HL-60/S4 treated with phorbol 12-myristate 13-acetate at 8.2 ng/mL for 4 days and 3 days (cell line): ENCODE results near the gene SRCAP.

Experiments
- in situ Hi-C: fragments of 300-500 bp; cut with MboI; formaldehyde crosslinking; loops from 2 replicates; pipeline ENCODE4 v1.15.0; 2022; ENCODE audit warnings: low sequenced_read_pairs

SRCAP gene

DNA sequence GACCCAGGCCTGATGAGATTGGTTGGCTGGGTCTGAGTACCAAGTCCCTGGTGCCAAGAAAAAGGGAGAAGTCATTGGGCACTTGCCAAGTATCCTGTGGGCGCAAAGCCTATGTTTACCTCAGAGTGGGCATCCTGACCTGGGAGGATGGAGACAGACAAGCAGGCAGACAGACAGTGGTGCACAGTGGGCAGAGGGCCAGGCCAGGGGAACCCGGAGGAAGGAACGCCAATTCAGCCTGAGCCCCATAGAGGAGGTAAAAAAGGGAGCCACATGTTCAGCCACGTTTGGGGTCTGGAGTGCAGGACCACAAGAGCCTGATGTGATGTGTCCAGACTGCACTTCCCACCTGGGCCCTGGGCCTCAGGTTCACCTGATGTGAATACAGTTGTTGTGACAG lies 54.6 kb downstream of the SRCAP start:
- in situ Hi-C loops, result no loop called here

DNA sequence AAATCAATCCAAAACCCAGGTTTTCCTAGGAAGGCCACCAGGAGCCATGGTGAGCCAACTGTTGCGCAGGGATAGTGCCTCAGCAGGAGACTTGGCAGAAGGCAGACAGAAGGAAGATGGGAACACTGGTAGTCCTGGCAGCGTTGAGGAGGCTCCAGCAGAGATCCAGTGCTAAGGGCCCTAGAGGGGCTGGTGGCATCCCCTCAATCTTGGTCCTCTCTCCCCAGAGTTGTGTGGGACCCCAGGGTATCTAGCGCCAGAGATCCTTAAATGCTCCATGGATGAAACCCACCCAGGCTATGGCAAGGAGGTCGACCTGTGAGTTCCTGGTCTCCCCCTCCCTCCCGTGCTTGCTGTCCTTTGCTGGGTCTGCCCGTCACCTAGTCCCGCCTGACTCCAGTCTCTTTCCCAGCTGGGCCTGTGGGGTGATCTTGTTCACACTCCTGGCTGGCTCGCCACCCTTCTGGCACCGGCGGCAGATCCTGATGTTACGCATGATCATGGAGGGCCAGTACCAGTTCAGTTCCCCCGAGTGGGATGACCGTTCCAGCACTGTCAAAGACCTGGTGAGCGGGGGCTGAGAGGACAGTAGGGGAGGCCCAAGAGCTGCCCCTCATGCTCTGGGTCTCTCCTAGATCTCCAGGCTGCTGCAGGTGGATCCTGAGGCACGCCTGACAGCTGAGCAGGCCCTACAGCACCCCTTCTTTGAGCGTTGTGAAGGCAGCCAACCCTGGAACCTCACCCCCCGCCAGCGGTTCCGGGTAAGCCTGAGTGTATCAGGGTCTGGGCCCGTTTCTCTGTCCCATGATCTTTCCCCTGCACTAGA lies 57.2 kb downstream of the SRCAP start:
- in situ Hi-C loops, result no loop called here

DNA sequence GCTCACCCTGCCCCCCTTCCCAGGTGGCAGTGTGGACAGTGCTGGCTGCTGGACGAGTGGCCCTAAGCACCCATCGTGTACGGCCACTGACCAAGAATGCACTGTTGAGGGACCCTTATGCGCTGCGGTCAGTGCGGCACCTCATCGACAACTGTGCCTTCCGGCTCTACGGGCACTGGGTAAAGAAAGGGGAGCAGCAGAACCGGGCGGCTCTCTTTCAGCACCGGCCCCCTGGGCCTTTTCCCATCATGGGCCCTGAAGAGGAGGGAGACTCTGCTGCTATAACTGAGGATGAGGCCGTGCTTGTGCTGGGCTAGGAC lies 57.8 kb downstream of the SRCAP start:
- in situ Hi-C loops, result no loop called here

DNA sequence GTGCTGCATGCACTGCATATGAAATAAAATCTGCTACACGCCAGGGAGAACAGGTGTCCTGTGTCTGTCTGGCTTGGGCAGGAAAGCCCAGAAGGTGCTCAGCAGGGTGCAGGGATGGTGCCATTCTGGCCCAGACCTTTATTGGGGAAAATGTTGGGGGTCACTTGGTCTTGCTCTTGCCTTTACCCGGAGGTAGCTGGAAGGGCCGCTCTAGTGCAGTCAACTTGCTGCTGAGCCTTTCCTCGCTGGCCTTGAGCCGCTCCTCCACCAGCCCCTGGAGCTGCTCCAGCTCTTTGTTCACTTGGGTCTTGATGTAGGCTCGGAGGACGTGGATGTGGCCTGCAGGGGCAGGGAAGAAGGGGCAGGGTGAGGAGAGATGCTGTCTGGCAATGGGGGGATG lies 58.3 kb downstream of the SRCAP start:
- in situ Hi-C loops, result no loop called here

DNA sequence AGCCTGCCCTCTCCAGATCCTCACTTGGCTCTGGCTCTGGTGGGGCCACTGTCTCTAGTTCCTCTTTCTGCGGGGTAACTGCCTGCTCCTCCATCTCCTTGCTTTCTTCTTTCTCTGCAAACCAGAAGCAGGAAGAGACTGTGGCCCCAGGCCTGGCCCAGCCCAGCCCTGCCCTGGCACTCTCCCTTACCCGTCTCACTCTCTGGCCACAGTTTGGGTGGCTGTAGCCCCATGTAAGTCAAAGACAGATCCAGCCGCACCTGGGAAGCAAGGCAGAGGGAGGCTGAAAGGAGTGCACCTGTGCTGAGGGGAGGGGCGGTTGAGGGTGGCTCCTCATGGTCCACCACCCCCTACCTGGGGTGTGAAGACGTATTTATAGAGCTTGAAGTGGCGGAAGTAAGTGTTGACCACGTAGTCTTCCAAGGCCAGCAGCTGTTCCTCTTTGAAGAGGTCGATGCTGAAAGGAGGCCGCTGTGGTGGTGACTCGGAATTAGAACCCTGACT lies 60.1 kb downstream of the SRCAP start:
- in situ Hi-C loops, result no loop called here

DNA sequence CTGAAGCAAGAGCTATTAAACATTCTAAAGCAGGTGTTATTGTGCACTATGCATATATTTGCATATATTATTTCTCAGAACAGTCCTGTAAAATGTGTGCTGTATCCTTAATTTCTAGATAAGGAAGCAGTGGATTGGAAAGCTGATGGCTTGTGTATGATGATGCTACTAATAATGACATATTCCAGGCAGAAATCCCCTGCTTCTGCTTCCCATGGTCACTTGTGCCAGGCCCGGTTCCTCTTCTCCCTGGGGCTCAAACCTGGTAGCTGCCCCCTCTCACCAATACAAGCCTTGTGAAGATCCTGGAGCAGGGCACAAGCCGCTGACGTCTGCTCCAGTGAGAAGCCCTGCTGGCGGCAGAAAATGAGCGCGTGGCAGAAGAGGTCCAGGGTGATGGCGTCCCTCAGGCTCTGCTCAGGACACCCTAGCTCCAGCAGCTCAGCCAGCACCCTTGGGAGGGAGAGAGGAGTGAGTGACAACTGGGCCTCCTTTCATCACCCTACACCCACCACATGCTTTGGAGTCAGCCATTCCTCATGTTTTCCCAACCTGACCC lies 61.1 kb downstream of the SRCAP start:
- in situ Hi-C loops, result no loop called here

DNA sequence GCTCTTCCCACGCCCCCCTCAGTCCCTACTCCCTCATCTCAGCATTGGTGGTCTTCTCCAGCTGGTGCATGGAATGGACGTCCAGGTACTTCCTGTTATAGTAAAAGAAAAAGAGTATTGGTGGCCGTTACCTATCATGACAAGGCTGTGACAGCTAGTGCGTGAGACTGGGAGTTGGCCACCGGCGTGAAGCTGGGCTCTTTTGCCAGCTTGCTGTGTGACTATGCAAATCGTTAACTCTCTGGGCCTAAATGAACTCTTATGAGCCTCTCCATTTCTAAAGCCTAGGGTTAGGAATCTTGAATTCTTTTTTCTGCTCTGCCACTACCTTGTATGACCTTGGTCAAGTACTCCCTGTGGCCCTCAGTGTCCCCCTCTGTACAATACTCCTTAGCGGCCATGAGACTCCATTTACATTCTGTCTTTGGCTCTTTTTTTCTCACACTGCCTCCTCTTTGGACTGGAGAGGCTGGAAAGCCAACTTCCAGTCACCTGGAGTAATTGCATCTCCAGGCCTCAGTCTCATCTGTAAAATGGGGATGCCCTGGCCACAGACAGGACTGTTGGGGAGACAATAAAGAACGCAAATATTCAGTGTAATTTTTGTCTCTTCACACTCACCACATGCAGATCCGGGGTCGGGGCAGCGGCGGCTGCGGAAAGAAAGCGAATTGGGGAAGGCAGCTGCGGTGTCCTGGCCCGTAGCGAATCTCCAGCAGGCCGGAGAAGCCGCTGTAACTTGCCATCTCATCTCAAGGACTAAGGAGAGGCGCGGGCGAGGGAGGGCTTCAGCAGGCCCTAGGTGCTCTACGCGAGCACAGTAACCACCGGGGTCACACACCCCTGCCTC lies 61.8 kb downstream of the SRCAP start:
- in situ Hi-C loops, result no loop called here

DNA sequence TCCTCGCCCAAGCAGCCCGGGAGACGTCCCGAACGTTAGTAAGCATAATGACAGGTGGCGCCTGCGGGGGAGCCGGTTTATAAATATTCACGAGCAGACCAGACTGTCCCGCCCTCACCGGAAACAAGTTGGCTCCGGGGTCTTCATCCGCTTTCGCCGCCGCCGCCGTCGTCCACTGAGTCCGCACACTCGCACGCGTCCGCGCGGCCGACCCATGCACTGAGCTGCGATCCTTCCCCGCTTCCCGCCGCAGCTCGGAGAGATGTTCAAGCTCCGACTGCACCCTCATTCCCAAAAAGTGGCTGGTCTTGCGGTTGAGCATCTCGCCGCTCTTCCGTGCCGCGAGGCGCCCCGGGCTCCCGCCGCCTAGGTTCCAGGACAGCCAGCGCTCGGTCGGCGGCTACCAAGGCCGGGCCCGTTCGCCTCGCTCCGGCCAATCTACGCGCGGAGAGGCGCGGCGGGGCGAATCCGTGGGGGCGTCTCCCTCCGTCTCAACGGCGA lies 62.5 kb downstream of the SRCAP start:
- in situ Hi-C loops, result no loop called here

DNA sequence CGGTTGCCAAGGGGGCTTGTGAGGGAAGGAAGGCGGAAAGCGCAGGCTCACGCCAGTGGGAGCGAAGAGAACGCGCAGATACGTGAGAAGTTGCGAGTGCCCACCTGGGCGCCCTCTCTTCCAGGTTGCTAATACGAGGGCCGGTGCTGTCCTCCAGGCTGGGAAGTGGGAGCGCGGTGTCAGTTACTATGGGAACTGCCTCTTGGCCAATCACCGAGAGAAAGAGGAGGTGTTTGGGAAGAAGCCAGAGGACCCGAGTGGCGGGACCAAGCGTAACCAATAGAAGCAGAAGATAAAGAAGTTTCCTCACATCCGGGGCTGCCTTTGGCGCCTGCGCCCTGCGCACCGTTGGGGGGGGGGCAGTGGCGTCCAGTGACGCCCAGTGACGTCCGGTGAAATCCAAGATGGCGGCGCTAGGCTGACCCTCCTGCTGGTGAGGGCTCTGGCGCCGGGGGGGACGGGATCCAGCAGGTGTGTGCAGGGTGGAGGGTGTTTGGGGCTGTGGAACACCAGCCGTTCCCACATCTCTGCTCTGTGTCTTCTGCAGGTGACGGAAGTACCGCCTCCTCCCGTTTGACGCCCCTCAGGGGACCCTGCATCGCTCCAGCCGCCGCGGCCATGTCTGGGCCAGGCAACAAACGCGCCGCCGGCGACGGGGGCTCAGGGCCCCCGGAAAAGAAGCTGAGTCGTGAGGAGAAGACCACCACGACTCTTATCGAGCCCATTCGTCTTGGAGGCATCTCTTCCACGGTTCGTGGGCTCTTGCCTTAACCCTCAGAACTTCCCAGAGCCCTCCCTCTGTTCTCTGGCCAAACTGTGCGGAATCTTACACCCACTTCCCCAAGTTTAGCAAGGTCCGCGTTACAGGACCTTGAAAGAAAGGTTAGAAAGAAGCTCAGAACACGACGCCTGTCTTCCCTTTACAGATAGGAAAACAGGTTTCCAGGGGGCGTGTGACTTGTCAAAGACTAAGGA lies 63.2 kb downstream of the SRCAP start, which contains the start of the genes CFAP119 and RNF40:
Gene CFAP119, minus strand, starts transcription at position 135 of the 975 bp plus-strand sequence. CDS start 314 bp downstream, outside the sequence.
Gene RNF40, plus strand, starts transcription at position 395 of the 975 bp plus-strand sequence. Its CDS starts 224 bp downstream, at position 619.
- in situ Hi-C loops, result no loop called here

DNA sequence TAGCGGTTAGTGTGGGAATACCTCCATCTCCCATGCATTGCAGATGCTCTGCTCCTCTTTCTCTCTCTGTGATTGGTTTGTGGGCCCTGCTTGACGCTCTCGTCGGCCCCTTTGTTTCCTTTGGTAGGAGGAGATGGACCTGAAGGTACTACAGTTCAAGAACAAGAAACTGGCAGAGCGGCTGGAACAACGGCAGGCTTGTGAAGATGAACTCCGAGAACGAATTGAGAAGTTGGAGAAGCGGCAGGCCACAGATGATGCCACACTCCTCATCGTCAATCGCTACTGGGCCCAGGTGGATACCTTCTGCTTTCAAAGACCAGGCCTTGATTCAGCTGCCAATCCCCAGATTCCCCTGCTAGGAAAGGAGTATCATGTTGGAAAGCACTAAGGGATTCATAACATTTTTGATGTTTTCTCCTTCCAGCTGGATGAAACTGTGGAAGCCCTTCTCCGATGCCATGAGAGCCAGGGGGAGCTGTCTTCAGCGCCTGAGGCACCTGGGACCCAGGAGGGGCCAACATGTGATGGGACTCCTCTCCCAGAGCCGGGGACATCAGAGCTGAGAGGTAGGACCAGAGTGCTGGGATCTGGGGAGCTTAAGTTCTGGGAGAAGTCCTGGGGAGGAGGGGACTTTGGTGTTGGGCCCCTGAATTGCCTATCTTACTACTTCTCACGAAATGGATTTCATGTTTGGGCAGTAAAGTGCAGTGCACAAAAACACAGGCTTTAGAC lies 64.2 kb downstream of the SRCAP start:
- in situ Hi-C loops, result no loop called here

DNA sequence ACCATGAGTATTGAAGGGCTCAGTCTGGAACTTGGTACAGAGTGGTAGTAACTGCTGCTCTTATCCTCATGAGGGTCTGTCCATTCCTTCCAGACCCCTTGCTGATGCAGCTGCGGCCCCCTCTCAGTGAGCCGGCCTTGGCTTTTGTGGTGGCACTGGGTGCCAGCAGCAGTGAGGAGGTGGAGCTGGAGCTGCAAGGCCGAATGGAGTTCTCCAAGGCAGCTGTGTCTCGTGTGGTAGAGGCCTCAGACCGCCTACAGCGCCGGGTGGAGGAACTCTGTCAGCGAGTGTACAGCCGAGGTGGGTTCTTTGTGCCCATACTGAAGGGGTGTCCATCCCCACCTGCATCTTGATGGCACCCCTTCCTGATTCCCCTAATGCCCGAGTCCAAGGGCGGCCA lies 65.1 kb downstream of the SRCAP start:
- in situ Hi-C loops, result no loop called here

DNA sequence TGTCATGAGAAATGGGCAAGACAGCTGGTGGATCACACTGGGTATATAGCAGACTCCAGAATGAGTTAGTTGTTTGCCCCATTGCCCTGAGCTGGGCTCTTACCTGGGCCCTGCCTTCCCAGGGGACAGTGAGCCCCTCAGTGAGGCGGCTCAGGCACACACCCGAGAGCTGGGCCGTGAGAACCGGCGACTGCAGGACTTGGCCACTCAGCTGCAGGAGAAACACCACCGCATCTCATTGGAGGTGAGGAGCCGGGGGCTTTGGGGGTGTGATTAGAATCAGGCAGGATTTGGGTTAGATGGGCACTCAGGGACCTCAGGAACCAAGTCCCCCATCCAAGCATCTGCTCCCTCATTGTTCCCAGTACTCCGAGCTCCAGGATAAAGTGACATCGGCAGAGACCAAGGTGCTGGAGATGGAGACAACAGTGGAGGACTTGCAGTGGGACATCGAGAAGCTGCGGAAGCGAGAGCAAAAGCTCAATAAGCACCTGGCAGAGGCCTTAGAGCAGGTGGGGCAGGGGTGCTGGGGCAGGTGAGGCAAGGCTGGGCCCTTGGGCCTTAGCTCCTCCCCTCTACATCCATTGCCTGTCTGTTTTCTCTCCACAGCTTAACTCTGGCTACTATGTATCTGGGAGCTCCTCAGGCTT lies 66.0 kb downstream of the SRCAP start:
- in situ Hi-C loops, result no loop called here

DNA sequence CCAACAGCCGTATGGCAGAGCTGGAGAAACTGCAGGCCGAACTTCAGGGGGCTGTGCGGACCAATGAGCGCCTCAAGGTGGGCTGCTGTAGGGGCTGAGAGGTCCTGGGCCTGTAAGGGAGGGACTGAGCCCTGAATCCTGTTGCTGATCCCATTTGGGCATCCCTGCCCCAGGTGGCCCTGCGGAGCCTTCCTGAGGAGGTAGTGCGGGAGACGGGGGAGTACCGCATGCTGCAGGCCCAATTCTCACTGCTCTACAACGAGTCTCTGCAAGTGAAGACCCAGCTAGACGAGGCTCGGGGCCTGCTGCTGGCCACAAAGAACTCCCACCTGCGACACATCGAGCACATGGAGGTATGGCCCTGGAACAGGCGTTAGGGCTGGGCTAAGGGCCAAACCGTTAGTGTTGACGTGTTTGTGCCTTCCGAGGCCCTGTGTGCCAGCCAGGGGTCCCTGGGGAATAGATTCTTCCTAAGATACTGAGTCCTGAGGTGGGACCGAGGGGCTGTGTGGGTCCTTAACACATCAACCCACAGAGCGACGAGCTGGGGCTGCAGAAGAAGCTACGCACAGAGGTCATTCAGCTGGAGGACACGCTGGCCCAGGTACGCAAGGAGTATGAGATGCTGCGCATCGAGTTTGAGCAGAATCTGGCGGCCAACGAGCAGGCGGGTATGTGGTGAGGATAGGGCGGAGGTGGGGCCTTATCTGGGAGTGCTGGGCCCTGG lies 67.4 kb downstream of the SRCAP start:
- in situ Hi-C loops, result no loop called here

DNA sequence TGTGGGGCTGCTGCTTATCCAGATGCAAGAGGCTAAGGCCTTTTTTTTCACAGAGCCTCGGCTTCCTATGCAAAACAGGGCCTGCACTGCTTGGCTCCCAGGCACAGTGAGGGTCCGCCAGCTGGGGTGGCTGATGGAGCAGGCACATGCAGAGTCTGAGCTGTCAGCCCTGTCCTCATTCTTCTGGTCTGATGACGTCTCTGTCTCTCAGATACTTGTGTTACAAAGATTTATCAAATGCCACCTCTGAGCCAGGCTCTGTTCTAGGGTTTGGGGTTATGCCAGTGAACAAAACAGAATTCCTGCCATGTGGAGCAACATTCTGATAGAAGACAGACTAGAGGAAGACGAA lies 67.9 kb downstream of the SRCAP start:
- in situ Hi-C loops, result no loop called here

DNA sequence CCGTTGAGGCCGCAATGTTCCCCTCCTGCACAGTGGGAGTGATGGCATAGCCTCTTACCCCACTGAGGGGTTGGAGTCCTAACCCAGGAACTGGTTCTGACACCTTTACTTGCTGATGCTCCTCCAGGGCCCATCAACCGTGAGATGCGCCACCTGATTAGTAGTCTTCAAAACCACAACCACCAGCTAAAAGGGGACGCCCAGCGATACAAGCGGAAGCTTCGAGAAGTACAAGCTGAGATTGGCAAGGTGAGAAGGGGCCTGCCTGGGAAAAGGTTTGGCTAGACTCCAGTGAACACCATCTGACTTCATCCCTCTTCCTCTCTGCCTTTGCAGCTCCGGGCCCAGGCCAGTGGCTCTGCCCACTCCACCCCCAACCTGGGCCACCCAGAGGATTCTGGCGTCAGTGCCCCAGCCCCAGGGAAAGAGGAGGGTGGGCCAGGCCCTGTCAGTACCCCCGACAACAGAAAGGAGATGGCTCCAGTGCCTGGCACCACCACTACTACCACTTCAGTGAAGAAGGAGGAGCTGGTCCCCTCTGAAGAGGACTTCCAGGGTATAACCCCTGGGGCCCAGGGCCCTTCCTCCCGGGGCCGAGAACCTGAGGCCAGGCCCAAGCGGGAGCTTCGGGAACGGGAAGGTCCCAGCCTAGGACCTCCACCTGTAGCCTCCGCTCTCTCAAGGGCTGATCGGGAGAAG lies 68.9 kb downstream of the SRCAP start:
- in situ Hi-C loops, result no loop called here

DNA sequence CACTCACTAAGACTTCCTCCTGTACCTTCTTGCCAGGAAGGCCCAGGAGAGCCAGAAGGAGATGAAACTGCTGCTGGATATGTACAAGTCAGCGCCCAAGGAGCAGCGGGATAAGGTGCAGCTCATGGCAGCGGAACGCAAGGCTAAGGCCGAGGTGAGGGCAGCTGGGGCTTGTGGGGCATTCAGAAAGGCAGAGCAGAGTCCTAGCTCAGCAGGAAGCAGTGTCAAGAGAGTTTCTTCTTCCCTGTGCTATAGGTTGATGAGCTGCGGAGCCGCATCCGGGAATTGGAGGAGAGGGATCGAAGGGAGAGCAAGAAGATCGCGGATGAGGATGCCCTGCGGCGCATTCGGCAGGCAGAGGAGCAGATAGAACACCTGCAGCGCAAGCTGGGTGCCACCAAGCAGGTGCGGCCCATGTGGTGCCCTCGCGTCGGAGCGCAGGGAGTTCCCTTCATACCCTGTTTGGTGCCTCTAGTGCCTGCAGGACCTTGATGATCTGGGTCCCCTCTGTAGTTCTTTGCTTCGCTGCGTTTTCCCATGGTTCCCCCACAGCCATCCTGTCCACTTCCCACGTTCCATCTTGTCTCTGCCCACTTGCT lies 69.7 kb downstream of the SRCAP start:
- in situ Hi-C loops, result no loop called here

DNA sequence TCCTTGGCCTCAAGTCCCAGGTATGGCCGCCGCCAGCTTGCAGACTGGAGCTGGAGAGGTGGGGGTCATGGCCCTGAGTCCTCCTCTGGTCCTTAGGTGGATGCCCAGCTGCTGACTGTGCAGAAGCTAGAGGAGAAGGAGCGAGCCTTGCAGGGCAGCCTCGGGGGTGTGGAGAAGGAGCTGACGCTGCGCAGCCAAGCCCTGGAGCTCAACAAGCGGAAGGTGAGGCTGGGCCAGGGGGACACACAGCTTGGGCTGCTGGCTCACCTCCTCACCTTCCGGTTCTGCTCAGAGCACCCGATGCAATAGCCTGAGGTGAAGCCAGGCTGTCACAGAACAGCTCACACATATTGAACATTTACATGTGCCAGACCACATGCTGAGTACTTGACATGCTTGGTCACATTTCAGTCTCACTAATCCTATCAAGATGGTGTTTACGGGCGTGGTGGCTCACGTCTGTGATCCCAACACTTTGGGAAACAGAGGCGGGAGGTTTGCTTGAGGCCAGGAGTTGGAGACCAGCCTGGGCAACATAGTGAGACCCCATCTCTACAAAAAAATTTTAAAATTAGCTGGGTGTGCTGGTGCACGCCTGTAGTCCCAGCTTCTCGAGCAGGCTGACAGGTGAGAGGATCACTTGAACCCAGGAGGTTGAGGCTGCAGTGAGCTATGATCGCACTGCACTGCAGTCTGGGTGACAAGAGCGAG lies 70.6 kb downstream of the SRCAP start:
- in situ Hi-C loops, result no loop called here
